SKM-1 (cell line): ENCODE measurements around the gene CDKN2A.
"Not testable (repeated sequence)": the region's sequence is repeated elsewhere in the genome, so short reads cannot be mapped to it uniquely, and the experiment has no call there.

Source experiments
- DNase-seq: peaks from one replicate; lab custom pipeline; 2025; ENCODE audit not compliant: unreplicated experiment; lab: John Stamatoyannopoulos, UW

CDKN2A gene

GRCh38 chr9:21982861-21983560 is 11.2 kb downstream of the CDKN2A start:
- DNase-seq, result no peak

- DNase-seq, result no peak
These were observed 11.8 kb downstream of the CDKN2A start for GRCh38 chr9:21982391-21982790.

GRCh38 chr9:21976334-21976875 is 17.8 kb downstream of the CDKN2A start:
- DNase-seq, result no peak

- no peak for DNase-seq
These were observed 19.3 kb downstream of the CDKN2A start for GRCh38 chr9:21974722-21975409.

GRCh38 chr9:21974343-21974721 is 19.9 kb downstream of the CDKN2A start:
- DNase-seq, result no peak

- DNase-seq, result no peak
These were observed 21.8 kb downstream of the CDKN2A start for GRCh38 chr9:21972361-21972760.

GRCh38 chr9:21970800-21971640 is 23.2 kb downstream of the CDKN2A start:
- DNase-seq, result no peak

GRCh38 chr9:21969951-21970799 is 24.0 kb downstream of the CDKN2A start:
- no peak for DNase-seq

GRCh38 chr9:21969011-21969940 is 24.9 kb downstream of the CDKN2A start:
- no peak for DNase-seq

GRCh38 chr9:21968331-21969010 is 25.7 kb downstream of the CDKN2A start:
- DNase-seq, result no peak

GRCh38 chr9:21967702-21968101 is 26.5 kb downstream of the CDKN2A start:
- DNase-seq, result no peak

- DNase-seq, result no peak
These were observed 27.0 kb downstream of the CDKN2A start for GRCh38 chr9:21967169-21967568.

- no peak for DNase-seq
These were observed 27.9 kb downstream of the CDKN2A start for GRCh38 chr9:21966140-21966851.

GRCh38 chr9:21965401-21965951 is 28.7 kb downstream of the CDKN2A start:
- DNase-seq, result no peak

- DNase-seq, result no peak
These were observed 29.2 kb downstream of the CDKN2A start for GRCh38 chr9:21964925-21965385.

- DNase-seq, result no peak
These were observed 32.6 kb downstream of the CDKN2A start for GRCh38 chr9:21961569-21961968.

GRCh38 chr9:21959268-21959667 is 34.9 kb downstream of the CDKN2A start:
- not testable (repeated sequence) for DNase-seq

GRCh38 chr9:21958833-21959232 is 35.4 kb downstream of the CDKN2A start:
- DNase-seq, result no peak
